Stimulated activated CD4-positive, alpha-beta T cell treated with anti-CD3 and anti-CD28 coated beads, Interleukin-2, amount 100 ng/mL, for 24 hours (primary cell): ENCODE measurements around the gene WTIP.
A peak's percentile ranks its signal among the peaks of the same experiment; 100 is the strongest.
"Not testable (repeated sequence)": the region's sequence is repeated elsewhere in the genome, so short reads cannot be mapped to it uniquely, and the experiment has no call there.

ENCODE experiments used
- DNase-seq, 2 donors: peaks; one replicate each; pipeline ENCODE4 v3.0.0-alpha.2; 2020

Gene WTIP

GRCh38 chr19:34504273-34504808, 22.8 kb downstream of the WTIP start:
- DNase-seq, result no peak

GRCh38 chr19:34504809-34505291, 23.3 kb downstream of the WTIP start:
- DNase-seq, result no peak

- no peak for DNase-seq
These were observed 23.9 kb downstream of the WTIP start for GRCh38 chr19:34505321-34506025.

- DNase-seq, result no peak
These were observed 24.4 kb downstream of the WTIP start for GRCh38 chr19:34506026-34506370.

- DNase-seq, result no peak
These were observed 26.0 kb downstream of the WTIP start for GRCh38 chr19:34507414-34508067.

- DNase-seq, result no peak
These were observed 27.0 kb downstream of the WTIP start for GRCh38 chr19:34508540-34508939.

- DNase-seq, result not testable (repeated sequence)
These were observed 29.3 kb downstream of the WTIP start for GRCh38 chr19:34510904-34511303.

- DNase-seq, result no peak
These were observed 30.8 kb downstream of the WTIP start for GRCh38 chr19:34512254-34512822.

GRCh38 chr19:34513767-34514166, 32.2 kb downstream of the WTIP start:
- no peak for DNase-seq

GRCh38 chr19:34519602-34520001, 38.0 kb downstream of the WTIP start:
- no peak for DNase-seq

GRCh38 chr19:34523408-34523807, 41.9 kb downstream of the WTIP start:
- DNase-seq, result no peak

- DNase-seq, result no peak
These were observed 43.4 kb downstream of the WTIP start for GRCh38 chr19:34525001-34525400.

GRCh38 chr19:34534206-34534605, 52.6 kb downstream of the WTIP start:
- no peak for DNase-seq

GRCh38 chr19:34539396-34539795, 57.8 kb downstream of the WTIP start:
- no peak for DNase-seq

GRCh38 chr19:34540811-34541557, 59.4 kb downstream of the WTIP start:
- DNase-seq, result no peak

GRCh38 chr19:34549833-34550232, 68.3 kb downstream of the WTIP start:
- DNase-seq, result no peak

GRCh38 chr19:34555447-34555846, 73.9 kb downstream of the WTIP start:
- no peak for DNase-seq

- peak in 1 of 2 donors; percentile 37 for DNase-seq
These were observed 74.9 kb downstream of the WTIP start for GRCh38 chr19:34556488-34556887.

GRCh38 chr19:34559045-34559444, 77.5 kb downstream of the WTIP start:
- DNase-seq, result no peak

GRCh38 chr19:34560229-34560628, 78.7 kb downstream of the WTIP start:
- DNase-seq, result no peak
